A673 (cell line): ENCODE data around the gene PYHIN1.

ENCODE experiments used
- EZH2 ChIP-seq: fragments of 200-600 bp; sonication (generic); IDR thresholded peaks from 2 replicates; pipeline ENCODE4 v1.6.1; 2017; ENCODE audit warnings: borderline replicate concordance, low read depth, mild to moderate bottlenecking, mixed read lengths, antibody characterized with exemption, low read length; ENCODE audit not compliant: poor library complexity, severe bottlenecking
- TF ChIP-seq, protein P1 (sequence below): fragments of 300-800, 200-600 bp; sonication (generic); conservative IDR thresholded peaks from 2 replicates; pipeline ENCODE4 v1.5.1; 2017; ENCODE audit warnings: low read depth, mild to moderate bottlenecking, antibody characterized with exemption, low read length, moderate library complexity, mixed read lengths

DNA sequence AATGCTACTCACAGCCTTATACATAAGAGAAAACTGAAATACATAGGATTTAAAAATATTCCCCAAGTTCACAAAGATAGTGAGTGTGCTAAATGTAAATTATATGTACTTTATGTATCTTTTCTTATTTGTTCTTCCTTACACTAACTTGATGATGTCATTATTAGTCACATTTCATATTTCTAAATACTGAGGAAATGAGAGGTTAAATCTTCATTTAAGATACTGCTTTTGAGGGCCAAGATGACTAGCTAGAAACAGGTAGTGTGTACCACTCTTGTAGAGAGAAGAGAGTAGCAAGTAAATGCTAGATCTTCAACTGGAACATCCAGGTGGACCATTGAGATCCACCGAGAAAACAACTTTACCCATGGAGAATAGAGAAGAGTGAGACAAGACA, 29.8 kb downstream of the PYHIN1 start:
- TF ChIP-seq, protein P1, sequence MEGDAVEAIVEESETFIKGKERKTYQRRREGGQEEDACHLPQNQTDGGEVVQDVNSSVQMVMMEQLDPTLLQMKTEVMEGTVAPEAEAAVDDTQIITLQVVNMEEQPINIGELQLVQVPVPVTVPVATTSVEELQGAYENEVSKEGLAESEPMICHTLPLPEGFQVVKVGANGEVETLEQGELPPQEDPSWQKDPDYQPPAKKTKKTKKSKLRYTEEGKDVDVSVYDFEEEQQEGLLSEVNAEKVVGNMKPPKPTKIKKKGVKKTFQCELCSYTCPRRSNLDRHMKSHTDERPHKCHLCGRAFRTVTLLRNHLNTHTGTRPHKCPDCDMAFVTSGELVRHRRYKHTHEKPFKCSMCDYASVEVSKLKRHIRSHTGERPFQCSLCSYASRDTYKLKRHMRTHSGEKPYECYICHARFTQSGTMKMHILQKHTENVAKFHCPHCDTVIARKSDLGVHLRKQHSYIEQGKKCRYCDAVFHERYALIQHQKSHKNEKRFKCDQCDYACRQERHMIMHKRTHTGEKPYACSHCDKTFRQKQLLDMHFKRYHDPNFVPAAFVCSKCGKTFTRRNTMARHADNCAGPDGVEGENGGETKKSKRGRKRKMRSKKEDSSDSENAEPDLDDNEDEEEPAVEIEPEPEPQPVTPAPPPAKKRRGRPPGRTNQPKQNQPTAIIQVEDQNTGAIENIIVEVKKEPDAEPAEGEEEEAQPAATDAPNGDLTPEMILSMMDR, result no peak
- TF ChIP-seq EZH2, result no peak
